Nasal cavity respiratory epithelium epithelial cell of viscerocranial mucosa (primary cell): ENCODE measurements around the gene IDH1. TPM values are rescaled to one million over a fixed set of nuclear protein-coding genes. Genes with fewer than 3 reads are reported as not detected.

Experiments used
- total RNA-seq: library from RNA; depleted of rRNA; stranded (reverse); fragments of >200 nt; gene quantifications from 2 replicates; pipeline ENCODE4 v1.2.3, GENCODE V29; 2014

IDH1 gene
- 306 and 350 TPM in 2 replicates for total RNA-seq

DNA sequence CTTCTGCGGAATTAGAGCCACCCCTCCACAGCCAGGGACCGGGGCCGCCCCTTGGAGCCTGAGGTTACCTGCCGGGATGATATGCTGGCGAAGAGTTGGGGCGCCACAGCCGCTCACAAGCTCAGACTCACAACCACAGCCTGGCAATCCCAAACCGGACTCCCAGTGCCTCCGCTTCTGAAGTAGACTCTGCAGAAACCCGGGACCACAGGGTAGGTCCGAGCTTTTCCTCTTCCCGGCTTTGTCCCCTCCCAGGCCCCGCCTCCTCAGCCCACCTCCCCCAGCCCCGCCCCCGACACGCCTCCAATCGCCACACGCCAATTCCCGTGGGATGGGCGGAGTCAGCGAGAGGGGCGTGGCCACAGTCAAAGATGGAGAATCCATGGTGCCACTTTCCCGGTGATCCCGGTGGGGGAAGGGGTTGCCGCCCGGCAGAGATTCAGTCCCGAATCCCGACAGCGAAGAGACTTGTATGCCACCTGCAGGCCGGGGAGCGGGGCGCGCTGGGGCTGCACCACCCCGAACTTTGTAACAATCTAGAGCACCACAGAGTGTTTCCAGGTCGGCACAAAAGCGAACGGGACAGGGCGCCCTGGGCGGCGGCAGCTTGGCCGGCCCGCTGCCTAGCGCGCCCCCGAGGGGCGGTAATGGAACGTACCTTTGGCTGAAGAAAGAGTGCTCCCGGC lies at the start of gene IDH1:
Gene IDH1 (minus strand): TSS at position 201 of the 686 bp plus-strand sequence. CDS start 3,520 bp downstream, outside the sequence.

GRCh38 chr2:208265801-208266552 lies 11.1 kb upstream of the IDH1 start, which contains the start of gene PIKFYVE:
Gene PIKFYVE, plus strand, starts transcription at chr2:208266255. Its CDS starts 5,265 bp downstream, at chr2:208271520.

DNA sequence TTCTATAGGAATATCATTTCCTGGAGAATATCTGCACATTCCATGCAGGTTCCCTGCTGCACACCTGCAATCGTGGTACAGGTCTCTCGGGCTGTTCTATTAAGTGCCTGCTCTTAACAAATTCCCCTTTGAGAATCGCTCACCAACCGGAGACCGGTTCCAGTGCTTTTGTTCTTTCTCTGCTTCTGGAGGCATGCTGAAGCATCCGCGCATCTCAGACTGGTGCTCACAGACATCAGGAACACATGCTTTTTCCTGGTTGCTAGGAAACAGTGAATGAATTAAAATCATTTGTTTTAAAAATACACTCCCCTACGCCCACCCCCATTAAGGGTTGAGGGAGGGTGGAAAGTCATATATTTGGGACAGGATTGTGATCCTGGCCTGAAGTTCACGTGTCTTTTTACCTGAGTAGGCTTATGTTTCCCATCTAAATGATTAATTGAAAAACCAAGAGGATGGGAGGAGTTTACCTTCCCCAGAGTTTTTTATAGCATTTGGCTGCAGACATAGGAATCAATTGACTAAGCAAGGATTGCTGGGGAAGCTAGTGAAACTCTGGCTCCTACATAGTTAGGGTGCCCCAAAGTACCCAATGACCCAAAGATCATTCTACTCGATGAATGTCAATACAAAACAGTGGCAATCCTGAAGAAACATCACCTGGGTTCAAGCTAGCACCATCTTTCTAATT lies 64.9 kb downstream of the IDH1 start, which contains the start of gene C2orf80:
Gene C2orf80 (minus strand): TSS at position 221 of the 694 bp plus-strand sequence. CDS start 3,044 bp downstream, outside the sequence.

Other genes starting within 250 kb of the IDH1 start
- 11.3 and 14.5 TPM in 2 replicates for gene PLEKHM3, start 229.5 kb downstream of the IDH1 start, total RNA-seq
- not detected in 2 replicates for gene CRYGD, start 130.5 kb downstream of the IDH1 start, total RNA-seq
- not detected in 2 replicates for gene CRYGC, start 125.2 kb downstream of the IDH1 start, total RNA-seq
- gene CRYGB, start 108.9 kb downstream of the IDH1 start, total RNA-seq, result not detected in 2 replicates
- not detected in 2 replicates for gene CRYGA, start 91.5 kb downstream of the IDH1 start, total RNA-seq
- gene C2orf80, start 65.0 kb downstream of the IDH1 start, total RNA-seq, result not detected in 2 replicates
- gene PIKFYVE, start 11.2 kb upstream of the IDH1 start, total RNA-seq, result 30.4 and 40.1 TPM in 2 replicates
- not detected in 2 replicates for gene PTH2R, start 151.7 kb upstream of the IDH1 start, total RNA-seq